GM19328 (cell line): ENCODE data around the gene CALML3.

Experiments used
- ATAC-seq: cut with Tn5 transposase; IDR thresholded peaks from one replicate; pipeline ENCODE4 v1.9.1; 2021; ENCODE audit warnings: mild to moderate bottlenecking, moderate library complexity; ENCODE audit not compliant: unreplicated experiment

The CALML3 gene

GRCh38 chr10:5523796-5524574, 776 bp upstream of the CALML3 start:
- ATAC-seq: no peak

DNA sequence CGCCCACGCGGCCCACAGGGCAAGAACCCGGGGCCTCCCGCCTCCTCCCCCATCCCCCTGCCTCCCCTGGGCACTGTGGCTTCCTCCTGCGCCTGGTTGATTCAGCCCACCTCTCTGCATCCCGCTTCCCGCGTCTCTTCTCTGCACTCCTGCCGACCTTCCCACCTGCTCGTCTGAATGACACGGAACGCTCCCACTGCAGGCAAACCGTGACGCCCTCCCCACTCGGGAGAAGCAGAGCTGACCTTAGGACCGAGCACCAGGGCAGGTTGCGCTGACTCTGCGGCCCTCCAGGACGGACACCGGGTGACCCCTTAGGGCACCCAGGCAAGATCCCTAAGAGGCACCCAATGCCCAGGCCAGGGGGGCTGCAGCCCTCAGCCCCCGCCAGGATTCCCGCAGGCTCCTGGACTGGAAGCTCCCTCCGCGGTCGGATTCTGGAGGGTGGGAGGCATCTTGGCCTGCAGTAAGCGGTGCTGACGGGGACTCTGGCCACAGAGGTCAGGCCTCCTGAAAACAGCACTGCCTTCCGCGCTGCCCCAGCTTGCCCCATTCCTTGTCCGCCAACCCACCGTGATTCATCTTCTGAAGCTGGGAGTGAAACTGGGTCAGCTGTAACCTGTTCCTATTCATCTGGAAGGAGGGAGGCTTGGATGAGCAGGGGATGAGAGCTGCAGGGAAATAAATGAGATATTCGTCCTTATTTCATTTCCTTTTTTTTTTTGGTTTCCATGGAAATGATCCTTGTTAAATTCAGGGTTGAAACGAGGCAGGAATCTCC, 990 bp downstream of the CALML3 start:
- no peak for ATAC-seq

DNA sequence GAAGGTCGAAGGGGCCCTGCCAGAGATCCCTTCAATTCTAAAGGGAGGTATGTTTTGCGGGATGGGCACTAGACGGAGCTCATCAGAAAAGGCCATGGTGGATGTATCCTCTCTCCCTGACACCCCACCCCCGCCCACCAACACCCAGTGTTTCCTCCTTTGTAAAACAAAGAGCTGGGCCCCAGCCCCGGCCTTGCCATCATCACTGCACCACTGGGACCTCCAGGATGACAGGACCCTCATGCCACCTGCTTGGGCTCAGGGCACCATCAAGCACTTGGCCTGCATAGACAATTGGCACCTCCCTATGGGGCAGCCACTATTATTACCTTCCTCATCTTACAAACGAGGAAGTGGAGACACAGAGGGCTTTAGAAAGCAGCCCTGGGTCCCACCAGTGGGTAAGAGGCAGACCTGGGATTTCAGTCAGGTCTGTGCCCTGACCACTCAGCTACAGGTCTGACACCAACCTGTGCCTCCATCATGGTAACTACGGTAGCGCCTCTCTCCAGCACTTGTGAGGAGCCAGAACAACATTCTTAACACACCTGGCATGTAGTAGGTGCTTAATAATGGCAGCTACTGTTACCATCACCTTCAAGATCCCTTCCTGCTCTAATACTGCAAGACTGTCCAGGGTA, 2.0 kb downstream of the CALML3 start:
- ATAC-seq: no peak

DNA sequence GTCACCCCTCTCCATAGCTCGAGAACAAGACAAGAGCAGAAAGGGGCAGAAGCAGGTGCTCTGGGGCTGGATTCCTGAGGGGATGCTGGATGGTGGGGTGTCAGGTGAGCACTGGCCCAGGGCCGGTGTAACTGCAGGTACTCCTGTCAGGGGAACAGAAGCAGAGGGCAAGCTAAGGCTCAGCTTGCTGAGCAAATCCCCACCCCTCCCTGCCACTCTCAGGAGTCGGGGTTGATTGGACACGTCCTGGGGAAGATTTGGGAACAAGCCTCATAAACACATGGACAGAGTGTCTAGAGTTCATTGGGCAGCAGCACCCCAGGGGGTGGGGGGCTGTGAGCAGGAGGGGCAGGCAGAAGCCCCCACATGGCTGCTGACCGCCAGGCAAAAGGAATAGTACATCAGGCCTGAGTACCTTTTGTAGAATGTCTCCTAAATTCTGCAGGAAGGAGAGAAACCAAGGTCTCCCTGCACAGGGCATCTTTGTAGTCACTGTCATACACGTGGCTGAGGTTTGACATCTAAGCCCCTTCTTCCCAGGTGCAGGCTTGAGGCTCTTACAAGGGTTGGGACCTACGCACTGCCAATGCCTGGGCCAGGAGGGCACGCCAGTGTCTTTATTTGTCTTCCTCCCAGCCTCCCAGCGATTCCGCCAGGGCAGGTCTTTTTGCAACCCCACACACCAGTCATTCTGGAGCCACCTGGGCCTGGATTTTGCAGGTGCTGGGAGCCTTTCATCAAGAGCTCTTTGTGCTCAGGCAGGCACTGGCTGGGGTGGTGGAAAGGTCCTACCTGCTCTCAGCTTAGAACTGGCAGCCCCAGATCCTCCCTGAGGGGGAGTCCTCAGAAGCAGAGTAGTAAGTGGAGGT, 2.8 kb downstream of the CALML3 start:
- ATAC-seq: no peak

DNA sequence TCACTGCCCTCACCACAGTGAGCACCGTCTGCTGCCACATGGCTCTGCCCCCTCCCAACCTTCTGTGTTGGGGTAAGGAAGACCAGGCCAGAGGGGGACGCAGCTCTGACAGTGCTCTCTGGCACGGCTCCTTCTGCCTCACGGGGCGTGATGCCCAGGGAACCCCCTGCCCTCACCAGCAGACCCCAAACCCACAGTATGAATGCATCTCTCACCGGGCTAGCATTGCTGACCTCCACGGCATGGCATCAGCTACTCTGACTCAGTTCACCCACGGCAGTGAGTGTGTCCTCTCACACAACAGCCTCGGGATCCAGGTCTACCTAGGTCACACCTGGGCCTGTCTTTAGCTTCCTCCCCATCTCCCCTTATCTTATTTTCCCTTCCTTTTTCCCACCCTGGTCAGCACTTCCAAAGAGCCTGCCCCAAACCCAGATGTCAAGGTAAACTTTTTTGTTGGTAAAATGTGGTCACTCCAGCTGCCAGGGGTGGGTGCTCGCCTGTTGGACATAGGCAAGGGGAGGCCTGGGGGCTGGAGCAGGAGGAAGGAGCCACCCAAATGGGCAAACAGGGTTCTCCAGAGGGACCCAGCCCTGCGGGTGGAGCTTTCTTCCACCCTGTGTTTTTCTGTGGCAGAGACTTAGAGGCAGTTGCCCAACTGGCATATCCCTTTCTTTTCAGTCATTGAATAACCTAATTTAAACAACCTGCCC, 4.4 kb downstream of the CALML3 start:
- no peak for ATAC-seq

DNA sequence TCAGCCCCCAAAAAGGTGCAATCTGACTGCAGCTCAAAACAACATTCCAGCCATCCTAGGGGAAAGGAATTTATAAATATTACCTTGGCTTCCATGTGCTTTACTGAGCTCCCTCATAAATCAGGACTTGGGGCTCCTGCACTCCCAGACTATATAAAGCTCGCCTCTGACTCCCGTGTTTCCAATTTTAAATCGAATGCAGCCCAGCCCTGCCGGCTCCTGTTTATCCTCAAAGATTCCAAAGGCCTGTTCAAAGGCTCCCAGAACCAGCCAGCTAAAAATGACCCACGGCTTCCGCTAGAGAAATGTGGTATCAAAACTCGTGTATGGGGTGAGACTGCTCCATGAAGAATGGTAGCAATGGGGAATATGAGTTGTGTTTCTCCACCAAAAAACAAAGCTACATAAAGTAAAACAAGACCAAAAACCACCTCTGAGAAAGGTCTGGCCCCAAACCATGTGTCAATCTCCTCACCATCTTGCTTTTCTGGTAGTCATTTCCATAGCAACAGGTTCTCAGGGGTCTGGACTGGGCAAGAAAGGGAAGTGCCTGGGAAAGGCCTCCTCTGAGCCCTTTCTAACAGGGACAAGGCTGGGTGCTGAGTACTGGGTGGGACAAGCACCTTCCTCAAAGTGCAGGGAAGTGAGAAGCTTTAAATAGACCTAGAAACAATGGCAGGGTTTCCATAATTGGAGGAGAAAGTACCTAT, 5.1 kb downstream of the CALML3 start:
- no peak for ATAC-seq

GRCh38 chr10:5530412-5530806, 5.6 kb downstream of the CALML3 start:
- ATAC-seq: no peak

GRCh38 chr10:5530846-5531557, 6.2 kb downstream of the CALML3 start:
- no peak for ATAC-seq

GRCh38 chr10:5531558-5532306, 7.0 kb downstream of the CALML3 start:
- ATAC-seq: no peak

GRCh38 chr10:5532307-5532605, 7.5 kb downstream of the CALML3 start:
- ATAC-seq: no peak

GRCh38 chr10:5532618-5533097, 7.9 kb downstream of the CALML3 start:
- ATAC-seq: no peak

DNA sequence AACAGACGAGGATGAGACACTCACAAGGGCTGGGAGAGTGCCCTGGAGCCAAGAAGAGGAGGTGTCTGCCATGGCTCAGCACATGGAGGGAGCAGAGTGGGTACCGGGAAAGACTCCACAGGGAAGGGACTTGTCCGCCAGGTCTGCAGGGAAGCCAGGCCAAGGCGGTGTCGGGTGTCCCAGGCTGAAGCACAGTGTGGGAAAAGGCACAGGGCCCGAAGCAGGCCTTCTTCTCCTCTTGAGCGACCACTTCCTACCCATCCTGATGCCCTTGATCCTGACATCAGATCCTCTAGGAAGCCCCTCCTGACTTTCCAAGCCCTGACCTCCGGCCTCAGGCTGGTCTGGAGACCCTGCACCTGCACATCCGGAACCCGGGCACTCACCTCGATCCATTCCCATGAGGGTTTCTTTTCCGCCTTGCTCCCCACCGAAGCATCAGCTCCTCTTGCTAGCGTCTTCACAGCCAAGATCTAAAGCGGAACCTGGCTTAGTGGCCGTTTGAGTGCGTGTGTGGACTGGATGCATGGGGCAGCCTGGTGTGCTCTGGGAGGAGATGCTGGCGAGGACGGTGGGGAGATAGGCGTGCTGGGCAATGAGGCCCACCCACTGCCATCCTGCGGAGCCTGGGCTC, 8.5 kb downstream of the CALML3 start:
- ATAC-seq: no peak

DNA sequence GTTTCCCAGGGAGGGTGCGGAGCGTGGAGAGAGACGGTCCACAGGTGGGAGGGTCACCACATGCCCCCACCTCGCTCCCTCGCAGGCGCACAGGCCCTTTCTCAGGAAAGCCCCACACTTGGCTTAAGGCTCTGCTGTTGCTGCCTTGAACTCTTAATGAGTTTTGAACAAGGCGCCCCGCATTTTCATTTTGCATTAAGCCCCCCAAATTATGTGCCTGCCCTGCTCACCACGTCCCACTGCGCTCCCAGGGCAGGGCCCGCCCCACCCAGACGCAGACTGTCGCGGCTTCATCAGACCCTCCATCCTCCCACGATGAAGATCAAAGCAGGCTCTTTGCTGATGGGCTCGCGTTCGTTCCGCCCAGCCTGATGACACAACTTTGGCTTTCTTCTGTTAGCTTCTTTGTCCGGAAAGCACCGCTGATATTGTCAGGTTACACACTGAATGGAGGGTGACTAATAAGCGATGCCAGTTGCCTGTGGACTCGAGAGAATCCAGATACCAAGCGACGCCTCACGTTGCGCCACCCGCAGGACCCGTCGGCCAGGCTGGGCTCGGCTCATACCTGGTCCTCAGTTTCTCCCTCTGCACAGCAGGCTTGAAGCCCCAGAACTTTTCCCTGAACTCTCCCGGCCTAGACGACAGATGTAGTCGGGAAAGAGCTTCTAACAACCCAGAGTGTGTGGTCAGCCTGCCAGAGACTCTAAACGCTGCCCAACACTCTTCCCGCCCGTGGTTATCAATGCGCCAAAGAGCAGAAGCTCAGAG, 9.5 kb downstream of the CALML3 start:
- no peak for ATAC-seq

DNA sequence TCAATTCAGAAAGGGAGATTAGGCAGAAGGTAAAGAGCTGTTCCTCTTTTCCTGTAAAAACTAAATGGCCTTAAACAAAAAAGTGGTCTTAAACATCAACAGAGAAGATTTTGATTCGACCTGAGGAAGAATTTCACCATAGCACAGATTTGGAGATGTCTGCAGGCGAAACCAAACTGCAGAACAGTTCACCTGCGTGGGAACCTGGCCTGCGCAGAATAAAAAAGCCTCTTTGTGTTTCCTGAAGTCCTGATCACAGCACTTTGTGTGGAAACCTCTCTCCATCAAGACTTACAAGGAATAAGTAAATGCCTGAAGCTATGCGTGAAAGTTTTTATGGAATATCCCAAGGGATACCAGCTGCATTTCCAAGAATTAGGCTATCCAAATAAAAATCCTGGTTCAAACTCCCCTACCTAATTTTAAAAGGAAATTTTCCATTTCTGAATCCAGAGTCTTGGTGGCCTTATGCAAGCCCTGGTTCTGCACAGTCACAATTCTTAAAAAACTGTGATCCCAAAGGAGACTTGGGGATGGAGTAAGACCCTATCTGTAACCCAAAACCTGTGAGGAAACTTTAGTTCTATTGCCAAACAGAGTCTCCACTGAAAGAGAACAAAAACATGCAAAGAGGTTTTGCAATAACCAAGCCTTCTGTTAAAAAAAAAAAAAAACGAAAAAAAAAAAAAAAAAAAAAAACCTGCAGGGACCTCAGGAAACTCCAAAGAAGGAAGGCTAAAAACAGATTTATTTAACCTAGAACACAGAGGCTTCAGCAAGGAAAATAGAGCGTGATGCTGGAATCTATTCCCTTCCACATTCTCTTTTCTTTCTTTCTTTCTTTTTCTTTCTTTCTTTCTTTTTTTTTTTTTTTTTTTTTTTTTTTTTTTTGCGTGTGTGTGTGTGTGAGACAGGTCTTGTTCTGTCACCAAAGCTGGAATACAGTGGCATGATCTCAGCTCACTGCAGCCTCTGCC, 10.4 kb downstream of the CALML3 start:
- ATAC-seq: no peak

- ATAC-seq: no peak
Measured at GRCh38 chr10:5536486-5537081, 11.8 kb downstream of the CALML3 start.

DNA sequence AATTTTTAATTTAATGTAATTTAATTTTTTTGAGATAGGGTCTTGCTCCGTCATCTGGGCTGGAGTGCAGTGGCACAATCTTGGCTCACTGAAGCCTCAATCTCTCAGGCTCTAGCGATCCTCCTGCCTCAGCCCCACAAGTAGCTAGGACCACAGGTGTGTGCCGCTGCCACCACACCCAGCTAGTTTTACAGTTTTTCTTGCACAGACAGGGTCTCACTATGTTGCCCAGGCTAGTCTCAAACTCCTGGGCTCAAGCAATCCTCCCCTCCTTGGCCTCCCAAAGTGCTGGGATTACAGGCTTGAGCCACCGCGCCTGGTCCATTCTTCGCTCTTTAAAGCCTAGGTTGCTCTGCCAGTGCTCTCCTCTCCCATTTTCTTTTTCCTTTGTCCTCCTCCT, 12.9 kb downstream of the CALML3 start:
- ATAC-seq: no peak
